Measurements from ENCODE around the gene PDLIM4. TPM values are rescaled to one million over a fixed set of nuclear protein-coding genes. Genes with fewer than 3 reads are reported as not detected.

PDLIM4 gene
- total RNA-seq: 57.0 and 66.9 TPM in 2 replicates

GRCh38 chr5:132257131-132258101 lies at the start of gene PDLIM4:
Gene PDLIM4 (plus strand): TSS chr5:132257696. CDS start chr5:132257735, 39 bp downstream.

GRCh38 chr5:132227485-132228240 lies 29.8 kb upstream of the PDLIM4 start, which contains the start of gene P4HA2:
Gene P4HA2 (minus strand): TSS chr5:132227853. CDS start chr5:132218626, 9,227 bp downstream.

DNA sequence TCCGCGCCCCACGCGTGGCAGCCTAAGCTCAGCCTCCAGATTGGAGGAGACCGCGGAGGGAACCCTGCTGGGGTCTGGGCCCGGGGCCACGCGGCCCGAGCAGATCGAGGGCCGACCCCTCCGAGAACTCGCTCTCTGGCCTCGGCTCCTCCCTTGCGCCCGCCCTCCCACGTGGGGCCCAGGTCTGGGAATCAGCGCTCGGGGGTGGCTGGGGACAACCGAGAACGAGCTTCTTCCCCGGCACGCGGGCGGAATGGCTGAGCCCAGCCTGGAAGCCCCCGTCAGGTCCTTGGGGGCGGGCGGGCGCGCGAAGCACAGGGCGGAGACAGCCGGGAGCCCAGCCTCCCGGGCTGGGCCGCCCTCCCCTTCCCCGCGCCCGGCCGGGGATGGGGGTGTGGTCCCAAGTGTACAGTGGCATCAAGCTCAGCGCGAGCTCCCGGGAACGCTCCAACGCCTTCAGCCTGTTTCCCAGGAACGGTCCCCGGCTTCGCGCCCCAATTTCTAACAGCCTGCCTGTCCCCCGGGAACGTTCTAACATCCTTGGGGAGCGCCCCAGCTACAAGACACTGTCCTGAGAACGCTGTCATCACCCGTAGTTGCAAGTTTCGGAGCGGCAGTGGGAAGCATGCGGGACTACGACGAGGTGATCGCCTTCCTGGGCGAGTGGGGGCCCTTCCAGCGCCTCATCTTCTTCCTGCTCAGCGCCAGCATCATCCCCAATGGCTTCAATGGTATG lies 36.7 kb downstream of the PDLIM4 start, which contains the start of gene SLC22A4:
Gene SLC22A4, plus strand, starts transcription at position 403 of the 736 bp plus-strand sequence. Its CDS starts 223 bp downstream, at position 626.

Other genes starting within 250 kb of the PDLIM4 start
- not detected in 2 replicates for gene ACSL6, start 246.0 kb upstream of the PDLIM4 start, total RNA-seq
- gene IL3, start 197.0 kb upstream of the PDLIM4 start, total RNA-seq: not detected in 2 replicates
- not detected in 2 replicates for gene CSF2, start 183.9 kb upstream of the PDLIM4 start, total RNA-seq
- gene P4HA2, start 29.8 kb upstream of the PDLIM4 start, total RNA-seq: 88.3 and 90.0 TPM in 2 replicates
- gene SLC22A4, start 36.7 kb downstream of the PDLIM4 start, total RNA-seq: 3.5 and 3.6 TPM in 2 replicates
- 2.9 and 4.3 TPM in 2 replicates for gene SLC22A5, start 112.0 kb downstream of the PDLIM4 start, total RNA-seq
- gene IRF1, start 233.1 kb downstream of the PDLIM4 start, total RNA-seq: 6.2 and 14.4 TPM in 2 replicates